ENCODE data around the gene RADIL.

Gene RADIL

GRCh38 chr7:4831723-4832495, 51.6 kb downstream of the RADIL start:
- no peak for DNase-seq

- DNase-seq: peak; percentile 52
These were observed 53.3 kb downstream of the RADIL start for GRCh38 chr7:4830176-4830575.

- no peak for DNase-seq
These were observed 54.7 kb downstream of the RADIL start for GRCh38 chr7:4828720-4829383.

- DNase-seq: no peak
These were observed 58.4 kb downstream of the RADIL start for GRCh38 chr7:4825081-4825480.

GRCh38 chr7:4824120-4824775, 59.3 kb downstream of the RADIL start:
- no peak for DNase-seq

- no peak for DNase-seq
These were observed 59.9 kb downstream of the RADIL start for GRCh38 chr7:4823441-4824119.

- no peak for DNase-seq
These were observed 60.8 kb downstream of the RADIL start for GRCh38 chr7:4822677-4823076.

GRCh38 chr7:4820967-4821471, 62.5 kb downstream of the RADIL start:
- no peak for DNase-seq

GRCh38 chr7:4820405-4820966, 63.0 kb downstream of the RADIL start:
- no peak for DNase-seq

GRCh38 chr7:4819560-4820404, 63.7 kb downstream of the RADIL start:
- DNase-seq: no peak

GRCh38 chr7:4818000-4818794, 65.3 kb downstream of the RADIL start:
- no peak for DNase-seq

GRCh38 chr7:4817178-4817901, 66.2 kb downstream of the RADIL start:
- no peak for DNase-seq

GRCh38 chr7:4816419-4817080, 67.0 kb downstream of the RADIL start:
- no peak for DNase-seq

- no peak for DNase-seq
These were observed 67.7 kb downstream of the RADIL start for GRCh38 chr7:4815609-4816418.

- no peak for DNase-seq
These were observed 68.4 kb downstream of the RADIL start for GRCh38 chr7:4815121-4815520.

- DNase-seq: no peak
These were observed 69.1 kb downstream of the RADIL start for GRCh38 chr7:4814433-4814832.

GRCh38 chr7:4809666-4810065, 73.8 kb downstream of the RADIL start:
- no peak for DNase-seq

- peak; percentile 30 for DNase-seq
These were observed 74.4 kb downstream of the RADIL start for GRCh38 chr7:4809091-4809591.

- DNase-seq: no peak
These were observed 75.0 kb downstream of the RADIL start for GRCh38 chr7:4808565-4808964.
